WERI-Rb-1 (cell line): ENCODE data around the gene SNX8.

ENCODE experiments used
- DNase-seq: peaks from one replicate; pipeline ENCODE4 v3.0.0-alpha.2; 2020
- H3K27ac ChIP-seq: fragments of 250-450 bp; sonication (Bioruptor Pico); 2 replicates; pipeline ENCODE4 v1.5.1; 2020; ENCODE audit warnings: mild to moderate bottlenecking, moderate library complexity
- H3K27me3 ChIP-seq: fragments of 250-450 bp; sonication (Bioruptor Pico); 2 replicates; pipeline ENCODE4 v1.5.1; 2021; ENCODE audit warnings: mild to moderate bottlenecking, low read depth, moderate library complexity; ENCODE audit not compliant: insufficient read depth, severe bottlenecking
- H3K36me3 ChIP-seq: fragments of 250-450 bp; sonication (Bioruptor Pico); 2 replicates; pipeline ENCODE4 v1.5.1; 2020; ENCODE audit warnings: mild to moderate bottlenecking, moderate library complexity
- H3K4me3 ChIP-seq: 2 replicates; pipeline ENCODE4 v1.5.1; 2011; ENCODE audit warnings: low read depth, mild to moderate bottlenecking, control low read depth, low read length
- H3K9me3 ChIP-seq: fragments of 250-450 bp; sonication (Bioruptor Pico); 2 replicates; pipeline ENCODE4 v1.5.1; 2021; ENCODE audit warnings: mild to moderate bottlenecking, moderate library complexity; ENCODE audit not compliant: severe bottlenecking
- CTCF ChIP-seq: IDR thresholded peaks from 2 replicates; pipeline ENCODE4 v1.5.1; 2011; ENCODE audit warnings: low read depth, mild to moderate bottlenecking, control low read depth, inconsistent platforms, low read length

The SNX8 gene

GRCh38 chr7:2258661-2259365 is 55.4 kb downstream of the SNX8 start:
- Histone ChIP-seq H3K27ac (no peak overlapping the region), H3K27me3 (no peaks in the 10 kb centered on the region), H3K9me3 (no peaks in the 10 kb centered on the region), H3K36me3 (peaks cover 56% of the 10 kb centered on the region), H3K4me3 (no peak overlapping the region)
- DNase-seq, result no peak
- TF ChIP-seq CTCF, result no peak

- Histone ChIP-seq H3K4me3 (no peak overlapping the region), H3K9me3 (no peaks in the 10 kb centered on the region), H3K36me3 (peaks cover 53% of the 10 kb centered on the region), H3K27me3 (no peaks in the 10 kb centered on the region), H3K27ac (no peak overlapping the region)
- no peak for TF ChIP-seq CTCF
- DNase-seq, result no peak
Observed at GRCh38 chr7:2257651-2258050, 56.6 kb downstream of the SNX8 start.

DNA sequence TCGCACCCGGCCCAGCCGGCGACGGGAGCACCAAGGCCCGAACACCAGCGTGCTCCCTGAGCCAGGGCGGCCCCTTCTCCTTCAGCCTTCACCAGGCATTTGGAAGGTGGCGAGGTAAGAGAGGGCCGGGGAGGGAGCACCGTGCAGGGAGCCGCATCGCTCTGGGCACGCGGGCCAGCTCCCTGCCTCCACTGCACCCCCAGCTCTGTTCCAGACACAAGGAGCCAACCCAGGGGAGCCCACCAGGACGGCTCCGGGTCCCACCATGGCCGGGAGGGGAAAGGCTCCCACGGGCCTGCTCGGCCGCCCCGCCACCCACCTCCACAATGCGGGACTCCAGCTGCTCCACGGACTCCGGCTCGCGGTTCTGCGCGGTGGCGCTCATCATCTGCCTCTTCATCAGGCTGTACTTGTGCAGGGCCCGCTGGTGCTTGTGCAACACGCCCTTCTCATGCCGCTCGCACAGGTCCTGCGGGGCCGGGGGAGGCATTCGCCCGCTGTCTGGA is 57.1 kb downstream of the SNX8 start:
- H3K9me3 ChIP-seq, result no peaks in the 10 kb centered on the region
- no peak overlapping the region for H3K27ac ChIP-seq
- TF ChIP-seq CTCF, result no peak
- H3K27me3 ChIP-seq, result no peaks in the 10 kb centered on the region
- no peak for DNase-seq
- H3K4me3 ChIP-seq, result no peak overlapping the region
- peaks cover 47% of the 10 kb centered on the region for H3K36me3 ChIP-seq

- Histone ChIP-seq H3K27me3 (no peaks in the 10 kb centered on the region), H3K27ac (no peak overlapping the region), H3K36me3 (peaks cover 47% of the 10 kb centered on the region), H3K4me3 (no peak overlapping the region), H3K9me3 (no peaks in the 10 kb centered on the region)
- DNase-seq, result no peak
- TF ChIP-seq CTCF, result no peak
Observed at GRCh38 chr7:2256306-2257045, 57.8 kb downstream of the SNX8 start.

GRCh38 chr7:2255145-2256139 is 58.8 kb downstream of the SNX8 start:
- H3K9me3 ChIP-seq, result no peaks in the 10 kb centered on the region
- TF ChIP-seq CTCF, result no peak
- peaks cover 48% of the 10 kb centered on the region for H3K36me3 ChIP-seq
- H3K27me3 ChIP-seq, result no peaks in the 10 kb centered on the region
- no peak overlapping the region for H3K27ac ChIP-seq
- no peak overlapping the region for H3K4me3 ChIP-seq
- DNase-seq, result no peak
